GM18951 (cell line): ENCODE measurements around the gene ATP9B.
A peak's percentile ranks its signal among the peaks of the same experiment; 100 is the strongest.

Source experiments
- POLR2A ChIP-seq: IDR thresholded peaks from 4 replicates; pipeline ENCODE4 v1.6.1; 2011; ENCODE audit warnings: mild to moderate bottlenecking; ENCODE audit not compliant: insufficient read length, insufficient read depth; ENCODE audit errors: extremely low read depth
- in situ Hi-C: fragments of 300-500 bp; cut with MboI; formaldehyde crosslinking; loops from one replicate; pipeline ENCODE4 v1.12.0; 2022; ENCODE audit warnings: low sequenced_read_pairs, mixed read lengths, inconsistent platforms; ENCODE audit not compliant: unreplicated experiment

ATP9B gene, protein sequence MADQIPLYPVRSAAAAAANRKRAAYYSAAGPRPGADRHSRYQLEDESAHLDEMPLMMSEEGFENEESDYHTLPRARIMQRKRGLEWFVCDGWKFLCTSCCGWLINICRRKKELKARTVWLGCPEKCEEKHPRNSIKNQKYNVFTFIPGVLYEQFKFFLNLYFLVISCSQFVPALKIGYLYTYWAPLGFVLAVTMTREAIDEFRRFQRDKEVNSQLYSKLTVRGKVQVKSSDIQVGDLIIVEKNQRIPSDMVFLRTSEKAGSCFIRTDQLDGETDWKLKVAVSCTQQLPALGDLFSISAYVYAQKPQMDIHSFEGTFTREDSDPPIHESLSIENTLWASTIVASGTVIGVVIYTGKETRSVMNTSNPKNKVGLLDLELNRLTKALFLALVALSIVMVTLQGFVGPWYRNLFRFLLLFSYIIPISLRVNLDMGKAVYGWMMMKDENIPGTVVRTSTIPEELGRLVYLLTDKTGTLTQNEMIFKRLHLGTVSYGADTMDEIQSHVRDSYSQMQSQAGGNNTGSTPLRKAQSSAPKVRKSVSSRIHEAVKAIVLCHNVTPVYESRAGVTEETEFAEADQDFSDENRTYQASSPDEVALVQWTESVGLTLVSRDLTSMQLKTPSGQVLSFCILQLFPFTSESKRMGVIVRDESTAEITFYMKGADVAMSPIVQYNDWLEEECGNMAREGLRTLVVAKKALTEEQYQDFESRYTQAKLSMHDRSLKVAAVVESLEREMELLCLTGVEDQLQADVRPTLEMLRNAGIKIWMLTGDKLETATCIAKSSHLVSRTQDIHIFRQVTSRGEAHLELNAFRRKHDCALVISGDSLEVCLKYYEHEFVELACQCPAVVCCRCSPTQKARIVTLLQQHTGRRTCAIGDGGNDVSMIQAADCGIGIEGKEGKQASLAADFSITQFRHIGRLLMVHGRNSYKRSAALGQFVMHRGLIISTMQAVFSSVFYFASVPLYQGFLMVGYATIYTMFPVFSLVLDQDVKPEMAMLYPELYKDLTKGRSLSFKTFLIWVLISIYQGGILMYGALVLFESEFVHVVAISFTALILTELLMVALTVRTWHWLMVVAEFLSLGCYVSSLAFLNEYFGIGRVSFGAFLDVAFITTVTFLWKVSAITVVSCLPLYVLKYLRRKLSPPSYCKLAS

GRCh38 chr18:79068937-79069716 lies at the start of gene ATP9B:
Gene ATP9B (plus strand): TSS chr18:79069394. CDS start chr18:79069411, 17 bp downstream.
- peak; percentile 69 for TF ChIP-seq POLR2A
- in situ Hi-C loops = no loop called here

GRCh38 chr18:79019881-79020280 lies 49.3 kb upstream of the ATP9B start:
- in situ Hi-C loops = no loop called here
- no peak for TF ChIP-seq POLR2A

DNA sequence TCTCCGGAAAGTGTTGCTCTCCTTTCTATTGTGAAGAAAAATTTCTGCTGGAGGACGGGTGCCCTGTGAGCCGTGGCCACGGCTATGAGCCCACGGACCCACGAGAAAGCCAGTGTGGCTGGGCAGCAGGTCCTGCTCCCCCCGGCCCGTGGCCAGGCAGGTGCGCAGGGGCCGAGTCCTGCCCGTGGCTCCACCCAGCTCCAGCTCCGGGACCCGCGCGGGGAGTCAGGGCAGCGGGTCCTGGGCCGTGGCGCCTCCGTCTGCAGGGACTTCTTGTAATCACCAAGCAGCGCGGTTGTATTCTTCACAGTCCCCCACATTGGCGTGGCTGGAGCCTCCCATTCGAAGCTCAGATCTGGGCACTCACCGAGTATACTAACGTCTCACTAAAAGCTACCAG lies 46.6 kb upstream of the ATP9B start:
- TF ChIP-seq POLR2A = no peak
- in situ Hi-C loops = no loop called here

DNA sequence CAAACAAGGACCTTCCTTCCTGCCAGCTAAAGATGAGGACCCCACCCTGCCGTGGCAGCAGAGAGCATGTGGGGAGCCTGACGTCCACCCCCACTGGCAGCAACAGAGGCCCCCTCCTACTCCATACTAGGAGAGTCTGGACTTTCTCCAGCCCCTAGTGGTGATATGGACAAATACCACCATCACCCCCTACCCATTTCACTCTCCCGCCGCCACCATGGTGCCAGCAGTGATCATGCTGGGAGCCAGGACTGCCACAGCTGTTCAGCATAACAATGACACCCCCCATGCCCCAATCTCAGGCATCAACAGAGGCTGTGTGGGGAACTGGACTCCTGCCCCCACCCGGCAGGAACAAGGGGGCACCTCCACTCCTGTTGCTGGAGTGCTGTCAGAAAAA lies 42.7 kb upstream of the ATP9B start:
- no peak for TF ChIP-seq POLR2A
- in situ Hi-C loops = no loop called here

- no peak for TF ChIP-seq POLR2A
- in situ Hi-C loops = no loop called here
Measured at GRCh38 chr18:79030680-79031079, 38.5 kb upstream of the ATP9B start.

DNA sequence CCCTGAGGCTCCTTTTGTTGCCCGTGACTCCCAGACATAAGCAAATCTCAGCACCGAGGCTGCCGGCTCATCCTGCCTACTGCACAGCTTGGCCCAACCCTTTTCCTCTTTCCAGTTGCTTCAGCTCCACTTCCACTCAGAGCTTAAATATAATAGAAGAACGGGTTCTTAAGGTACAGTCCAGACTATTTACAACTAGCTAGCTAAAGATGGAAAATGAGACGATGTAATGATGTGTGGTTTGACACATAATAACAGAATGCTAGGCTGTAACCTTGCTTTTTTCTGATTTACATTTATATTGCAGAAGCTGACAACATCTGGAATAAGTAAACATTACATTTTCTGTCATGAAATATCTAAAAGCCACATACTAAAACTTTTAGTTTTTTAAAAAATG lies 26.9 kb upstream of the ATP9B start:
- in situ Hi-C loops = no loop called here
- TF ChIP-seq POLR2A = no peak

DNA sequence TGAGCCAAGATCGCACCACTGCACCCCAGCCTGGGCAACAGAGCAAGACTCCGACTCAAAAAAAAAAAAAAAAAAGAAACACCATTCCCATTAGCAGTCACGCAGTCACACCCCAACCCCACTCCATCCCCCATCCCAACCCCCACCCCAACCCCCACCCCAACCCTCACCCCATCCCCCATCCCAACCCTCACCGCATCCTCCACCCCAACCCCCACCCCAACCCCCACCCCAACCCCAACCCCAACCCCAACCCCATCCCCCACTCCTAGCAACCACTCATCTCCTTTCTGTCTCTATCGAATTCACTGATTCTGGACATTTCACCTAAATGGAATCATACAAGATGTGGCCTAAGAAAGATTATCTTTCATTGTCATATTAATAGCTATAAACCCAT lies 25.9 kb upstream of the ATP9B start:
- no peak for TF ChIP-seq POLR2A
- in situ Hi-C loops = no loop called here

- no peak for TF ChIP-seq POLR2A
- in situ Hi-C loops = no loop called here
Measured at GRCh38 chr18:79046522-79046921, 22.7 kb upstream of the ATP9B start.

- TF ChIP-seq POLR2A = no peak
- in situ Hi-C loops = no loop called here
Measured at GRCh38 chr18:79047556-79048244, 21.5 kb upstream of the ATP9B start.

DNA sequence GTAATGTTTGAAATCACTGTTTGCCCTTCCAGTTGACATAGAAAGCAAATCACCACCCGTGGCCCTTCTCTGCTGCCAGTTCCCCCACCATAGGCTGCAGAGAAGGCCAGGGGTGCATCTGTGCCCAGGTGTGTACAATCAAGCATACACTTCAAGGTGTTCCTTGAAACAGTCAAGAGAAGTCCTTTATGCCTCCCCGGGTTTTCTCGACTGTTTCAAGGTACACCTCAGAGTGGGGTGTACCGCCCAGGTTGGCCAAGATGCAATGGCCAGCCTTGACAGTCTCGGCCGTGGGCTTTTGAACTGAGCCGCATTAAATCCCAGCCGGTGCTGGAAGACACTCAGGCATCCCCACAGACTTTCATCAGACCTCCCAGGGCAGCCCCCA lies 21.0 kb upstream of the ATP9B start:
- in situ Hi-C loops = no loop called here
- no peak for TF ChIP-seq POLR2A

DNA sequence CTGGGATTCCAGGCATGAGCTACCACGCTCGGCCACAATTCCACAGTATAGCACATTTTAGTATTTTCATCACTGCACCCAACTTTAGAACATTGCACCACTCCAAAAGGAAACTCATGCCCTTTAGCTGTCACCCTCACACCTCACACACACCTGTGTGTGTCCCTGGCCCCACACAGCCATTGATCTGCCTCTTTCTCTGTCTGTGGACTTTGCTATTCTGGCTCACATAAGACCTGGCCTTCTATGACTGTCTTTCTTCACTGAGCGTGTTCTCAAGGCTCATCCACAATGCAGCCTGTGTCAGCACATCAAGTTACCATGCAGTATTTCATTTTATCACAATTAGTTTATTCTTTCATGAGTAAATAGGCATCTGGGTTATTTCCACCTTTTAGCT lies 19.7 kb upstream of the ATP9B start:
- TF ChIP-seq POLR2A = no peak
- in situ Hi-C loops = no loop called here

GRCh38 chr18:79050005-79050404 lies 19.2 kb upstream of the ATP9B start:
- in situ Hi-C loops = no loop called here
- TF ChIP-seq POLR2A = no peak
